Sigmoid colon (tissue), 4 donors: Measurements from ENCODE around the gene CFAP100.

Source experiments
- EP300 ChIP-seq, 4 donors: sonication (generic); formaldehyde crosslinking; IDR thresholded peaks; one replicate each; pipeline ENCODE4 v1.6.1; 2017; ENCODE audit warnings: antibody characterized with exemption in 4 of 4
- POLR2A ChIP-seq, 2 donors: fragments of 450-650 bp; IDR thresholded peaks; one replicate each; pipeline ENCODE4 v1.6.1; 2016; ENCODE audit warnings: antibody characterized with exemption in 2 of 2, mild to moderate bottlenecking in 2 of 2, moderate library complexity in 2 of 2
- TF ChIP-seq, protein P1 (sequence below), 4 experiments: fragments of 450-650 bp in 3 of 4; fragments of 200-600 bp in 1 of 4; IDR thresholded peaks; one replicate each; pipeline ENCODE4 v1.5.1; 2016 to 2019; ENCODE audit warnings: antibody characterized with exemption in 4 of 4, mild to moderate bottlenecking in 3 of 4, moderate library complexity in 2 of 4

DNA sequence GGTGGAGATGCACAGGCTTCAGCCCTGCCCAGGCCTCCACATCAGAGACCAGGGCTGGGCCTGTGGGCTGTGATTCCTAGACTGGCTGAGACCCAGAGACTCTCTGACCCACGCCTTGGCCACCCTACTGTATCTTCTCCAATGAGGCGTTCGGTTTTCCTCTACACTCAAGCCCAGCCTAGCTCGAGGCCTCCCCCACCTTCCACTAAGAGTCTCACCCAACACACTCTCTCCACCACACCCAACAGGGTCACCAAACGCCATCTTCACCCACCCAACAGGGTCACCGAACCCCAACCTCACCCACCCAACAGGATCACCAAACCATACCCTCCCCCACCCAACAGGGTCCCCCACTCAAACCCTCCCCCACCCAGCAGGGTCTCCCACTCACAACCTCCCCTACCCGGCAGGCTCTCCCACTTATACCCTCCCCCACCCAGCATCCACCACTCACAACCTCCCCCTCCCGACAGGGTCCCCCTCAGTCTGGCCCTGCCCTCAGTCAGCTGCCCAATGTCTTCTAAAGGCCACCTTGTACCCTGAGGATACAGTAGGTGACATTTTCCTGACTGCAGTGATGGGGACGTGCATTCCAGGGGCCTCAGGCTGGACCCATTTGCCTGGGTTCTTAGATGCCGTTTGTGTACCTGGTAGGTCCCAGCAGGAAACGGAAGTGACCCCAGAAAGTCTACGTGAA lies 20.4 kb downstream of the CFAP100 start:
- TF ChIP-seq, protein P1, sequence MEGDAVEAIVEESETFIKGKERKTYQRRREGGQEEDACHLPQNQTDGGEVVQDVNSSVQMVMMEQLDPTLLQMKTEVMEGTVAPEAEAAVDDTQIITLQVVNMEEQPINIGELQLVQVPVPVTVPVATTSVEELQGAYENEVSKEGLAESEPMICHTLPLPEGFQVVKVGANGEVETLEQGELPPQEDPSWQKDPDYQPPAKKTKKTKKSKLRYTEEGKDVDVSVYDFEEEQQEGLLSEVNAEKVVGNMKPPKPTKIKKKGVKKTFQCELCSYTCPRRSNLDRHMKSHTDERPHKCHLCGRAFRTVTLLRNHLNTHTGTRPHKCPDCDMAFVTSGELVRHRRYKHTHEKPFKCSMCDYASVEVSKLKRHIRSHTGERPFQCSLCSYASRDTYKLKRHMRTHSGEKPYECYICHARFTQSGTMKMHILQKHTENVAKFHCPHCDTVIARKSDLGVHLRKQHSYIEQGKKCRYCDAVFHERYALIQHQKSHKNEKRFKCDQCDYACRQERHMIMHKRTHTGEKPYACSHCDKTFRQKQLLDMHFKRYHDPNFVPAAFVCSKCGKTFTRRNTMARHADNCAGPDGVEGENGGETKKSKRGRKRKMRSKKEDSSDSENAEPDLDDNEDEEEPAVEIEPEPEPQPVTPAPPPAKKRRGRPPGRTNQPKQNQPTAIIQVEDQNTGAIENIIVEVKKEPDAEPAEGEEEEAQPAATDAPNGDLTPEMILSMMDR (IDR thresholded peaks at IDR 0.05): no peak
- TF ChIP-seq POLR2A (IDR thresholded peaks at IDR 0.05) (no peak), EP300 (IDR thresholded peaks at IDR 0.05) (no peak)
